ENCODE data around the gene AMZ2. TPM values are rescaled to one million over a fixed set of nuclear protein-coding genes. Genes with fewer than 3 reads are reported as not detected.
"Not testable (repeated sequence)": the region's sequence is repeated elsewhere in the genome, so short reads cannot be mapped to it uniquely, and the experiment has no call there.

The AMZ2 gene
- total and polyA plus RNA-seq, 2 experiments from 2014 or later: 54.2 to 71.5 TPM

DNA sequence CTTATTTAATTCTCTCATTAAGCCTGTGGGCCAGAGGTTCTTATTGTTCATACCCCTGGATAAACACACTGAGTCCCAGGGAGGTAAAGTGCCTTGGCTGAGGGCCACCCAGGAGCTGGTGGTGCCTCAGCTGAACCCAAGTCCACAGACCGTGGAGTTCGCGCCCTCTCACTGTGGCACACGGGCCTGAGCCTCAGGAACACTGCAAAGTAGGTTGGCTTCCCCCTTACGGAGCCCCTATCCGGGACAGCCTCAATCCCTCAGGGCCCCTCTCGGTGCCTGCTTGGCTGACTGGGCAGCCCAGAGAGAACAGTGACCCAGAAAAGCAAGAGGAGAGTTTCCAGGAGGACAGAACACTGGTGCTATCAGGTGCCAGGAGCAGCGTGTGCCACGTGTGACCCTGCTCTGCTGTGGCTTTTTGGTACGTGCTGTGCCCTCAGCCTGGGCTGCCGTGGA is 12.5 kb upstream of the AMZ2 start:
- not testable (repeated sequence) for H3K9me3 Mint-ChIP-seq; H3K27ac Mint-ChIP-seq; H3K27me3 ChIP-seq (ENCODE audit: insufficient read depth); ATAC-seq; H3K79me2 ChIP-seq (replicated peaks; ENCODE audit: insufficient read depth); H2AFZ ChIP-seq; H3K27ac ChIP-seq (ENCODE audit: low read depth); H3K9me2 ChIP-seq (ENCODE audit: insufficient read depth); H4K20me1 ChIP-seq (replicated peaks; ENCODE audit: insufficient read depth); H3K4me3 Mint-ChIP-seq; H3K27me3 Mint-ChIP-seq (ENCODE audit: insufficient read depth, low read depth, poor library complexity); H3F3A ChIP-seq (replicated peaks; ENCODE audit: low read depth); H3K4me1 ChIP-seq (ENCODE audit: insufficient read depth); H3K4me1 Mint-ChIP-seq; H3K36me3 Mint-ChIP-seq (ENCODE audit: low read depth); DNase-seq (ENCODE audit: low spot score); H3K4me3 ChIP-seq; H3K4me2 ChIP-seq; H3K36me3 ChIP-seq (ENCODE audit: insufficient read depth)

DNA sequence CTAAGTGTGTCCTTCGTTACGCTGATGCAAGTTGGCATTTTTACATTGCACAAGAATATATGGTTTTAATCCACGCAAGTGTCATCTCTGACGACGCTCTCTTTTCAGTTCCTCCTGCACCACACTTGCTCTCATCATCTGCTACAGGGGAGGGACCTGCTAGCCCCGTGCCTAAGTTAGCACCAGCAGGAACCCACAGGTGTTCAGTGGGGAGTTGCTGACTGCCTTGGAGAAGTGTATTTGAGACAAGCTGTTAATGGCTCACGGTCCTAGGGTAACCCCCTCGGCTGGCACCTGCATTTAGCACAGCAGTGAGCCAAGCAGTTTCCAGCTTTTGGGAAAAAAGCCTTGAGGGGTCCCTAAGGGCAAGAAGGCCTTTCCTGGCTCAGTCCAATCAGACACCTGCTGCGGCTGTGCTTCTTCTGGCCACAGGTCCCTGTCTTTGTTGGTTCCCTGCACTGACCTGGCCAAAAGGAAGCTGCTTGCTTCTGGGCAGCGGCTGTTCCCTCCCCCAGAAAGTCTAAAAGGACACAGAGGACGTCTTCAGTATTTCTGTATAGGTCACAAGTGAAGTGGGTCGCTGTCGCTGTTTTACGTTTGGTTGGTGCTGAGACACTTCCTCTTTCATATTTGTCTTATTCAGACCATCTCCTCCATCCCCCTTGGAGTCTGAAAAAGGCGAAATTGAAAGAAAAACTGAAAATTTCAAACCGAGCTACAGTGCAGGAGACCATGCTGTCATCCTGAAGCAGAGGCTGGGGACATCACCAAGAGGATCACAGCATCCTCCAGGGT is 10.3 kb upstream of the AMZ2 start:
- not testable (repeated sequence) for H3K27ac ChIP-seq (ENCODE audit: low read depth); H3K9me3 Mint-ChIP-seq; H3K27me3 ChIP-seq (ENCODE audit: insufficient read depth); H3K4me3 Mint-ChIP-seq; H4K20me1 ChIP-seq (replicated peaks; ENCODE audit: insufficient read depth); H3K27ac Mint-ChIP-seq; H3K36me3 ChIP-seq (ENCODE audit: insufficient read depth); H3K4me1 ChIP-seq (ENCODE audit: insufficient read depth); H3K4me2 ChIP-seq; H3F3A ChIP-seq (replicated peaks; ENCODE audit: low read depth); H3K9me2 ChIP-seq (ENCODE audit: insufficient read depth); H3K4me1 Mint-ChIP-seq; ATAC-seq; DNase-seq (ENCODE audit: low spot score); H3K27me3 Mint-ChIP-seq (ENCODE audit: insufficient read depth, low read depth, poor library complexity); H2AFZ ChIP-seq; H3K79me2 ChIP-seq (replicated peaks; ENCODE audit: insufficient read depth); H3K36me3 Mint-ChIP-seq (ENCODE audit: low read depth); H3K4me3 ChIP-seq

DNA sequence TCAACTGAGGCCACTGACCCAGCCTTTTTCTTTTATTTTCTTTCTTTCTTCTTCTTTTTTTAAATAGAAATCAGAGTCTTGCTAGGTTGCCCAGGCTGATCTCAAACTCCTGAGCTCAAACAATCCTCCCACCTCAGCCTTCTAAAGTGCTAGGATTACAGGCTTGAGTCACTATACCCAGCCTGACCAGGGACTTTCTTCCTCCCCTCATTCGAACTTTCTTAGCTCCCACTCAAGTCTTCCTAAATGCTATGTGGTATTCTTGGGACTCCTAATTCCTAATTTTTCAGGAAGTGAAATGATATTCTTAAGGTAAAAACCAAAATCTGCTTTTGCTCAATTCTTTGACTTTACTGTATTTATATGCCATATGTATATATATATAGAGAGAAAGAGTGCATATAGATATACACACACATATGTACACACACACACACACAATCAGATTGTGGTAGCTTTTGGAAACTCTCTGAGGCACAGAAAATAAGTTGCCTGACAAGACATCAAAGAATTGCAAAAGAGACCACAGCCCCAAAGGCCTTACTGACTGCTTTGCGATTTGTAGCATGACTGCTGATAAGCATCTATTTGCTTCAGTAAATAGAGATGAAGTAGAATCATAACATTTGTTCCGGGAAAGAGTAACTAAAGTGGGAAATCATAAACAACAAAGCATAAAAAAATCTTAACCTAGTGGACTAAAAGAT is 9.5 kb upstream of the AMZ2 start:
- H2AFZ ChIP-seq: no peak overlapping the region
- peaks cover 6% of the 10 kb centered on the region; the same call in 2 of the 3 replicates for H3K4me1 Mint-ChIP-seq
- DNase-seq (ENCODE audit: low spot score): no peak
- H3K4me3 ChIP-seq: no peak overlapping the region
- H3K4me2 ChIP-seq: no peak overlapping the region
- H3K27ac ChIP-seq (ENCODE audit: low read depth): no peak overlapping the region
- no peak overlapping the region for H3K27ac Mint-ChIP-seq
- H3K9me2 ChIP-seq (ENCODE audit: insufficient read depth): no peaks in the 10 kb centered on the region
- no peaks in the 10 kb centered on the region for H3K9me3 Mint-ChIP-seq
- TF ChIP-seq STAT1 (IDR thresholded peaks at IDR 0.05; ENCODE audit: unreplicated experiment) (no peak), EZH2 (IDR thresholded peaks at IDR 0.05; ENCODE audit: low read depth, unreplicated experiment) (no peak), POLR2AphosphoS5 (IDR thresholded peaks at IDR 0.05; ENCODE audit: low read depth) (no peak), NANOG (IDR thresholded peaks at IDR 0.05; ENCODE audit: borderline replicate concordance) (no peak), CREB1 (CRISPR knock-in tag; IDR thresholded peaks at IDR 0.05; ENCODE audit: low read depth) (no peak)
- TF ChIP-seq, protein P1, sequence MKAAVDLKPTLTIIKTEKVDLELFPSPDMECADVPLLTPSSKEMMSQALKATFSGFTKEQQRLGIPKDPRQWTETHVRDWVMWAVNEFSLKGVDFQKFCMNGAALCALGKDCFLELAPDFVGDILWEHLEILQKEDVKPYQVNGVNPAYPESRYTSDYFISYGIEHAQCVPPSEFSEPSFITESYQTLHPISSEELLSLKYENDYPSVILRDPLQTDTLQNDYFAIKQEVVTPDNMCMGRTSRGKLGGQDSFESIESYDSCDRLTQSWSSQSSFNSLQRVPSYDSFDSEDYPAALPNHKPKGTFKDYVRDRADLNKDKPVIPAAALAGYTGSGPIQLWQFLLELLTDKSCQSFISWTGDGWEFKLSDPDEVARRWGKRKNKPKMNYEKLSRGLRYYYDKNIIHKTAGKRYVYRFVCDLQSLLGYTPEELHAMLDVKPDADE (IDR thresholded peaks at IDR 0.05): no peak
- no peaks in the 10 kb centered on the region for H3K79me2 ChIP-seq (replicated peaks; ENCODE audit: insufficient read depth)
- no peaks in the 10 kb centered on the region for H3F3A ChIP-seq (replicated peaks; ENCODE audit: low read depth)
- H3K27me3 ChIP-seq (ENCODE audit: insufficient read depth): no peaks in the 10 kb centered on the region
- no peaks in the 10 kb centered on the region for H3K36me3 ChIP-seq (ENCODE audit: insufficient read depth)
- H3K4me1 ChIP-seq (ENCODE audit: insufficient read depth): no peaks in the 10 kb centered on the region
- no peaks in the 10 kb centered on the region for H3K36me3 Mint-ChIP-seq (ENCODE audit: low read depth)
- no peaks in the 10 kb centered on the region; the same call in 1 of the 2 replicates for H4K20me1 ChIP-seq (replicated peaks; ENCODE audit: insufficient read depth)
- no peak for ATAC-seq
- H3K4me3 Mint-ChIP-seq: no peak overlapping the region
- H3K27me3 Mint-ChIP-seq (ENCODE audit: insufficient read depth, low read depth, poor library complexity): peaks cover 6% of the 10 kb centered on the region

Measured in GM23338 (cell line).